Measurements from ENCODE around the gene TNK1. TPM values are rescaled to one million over a fixed set of nuclear protein-coding genes. Genes with fewer than 3 reads are reported as not detected.

TNK1 gene
- polyA plus RNA-seq, 3 donors, result 2.1 to 8.0 (median 5.5) TPM

Other genes starting within 250 kb of the TNK1 start
- 1 to 10 TPM; 1.0 to 3.4 (median 2.5) TPM for gene ASGR1, start 201.7 kb upstream of the TNK1 start, polyA plus RNA-seq
- 10 to 100 TPM in 1 of 3 donors, 1 to 10 TPM in 2; 3.3 to 26.3 (median 5.5) TPM for gene DLG4, start 161.3 kb upstream of the TNK1 start, polyA plus RNA-seq
- gene ACADVL, start 161.2 kb upstream of the TNK1 start, polyA plus RNA-seq, result 100 to 1,000 TPM; 563 to 988 (median 674) TPM
- gene DVL2, start 146.6 kb upstream of the TNK1 start, polyA plus RNA-seq, result 10 to 100 TPM in 2 of 3 donors, 1 to 10 TPM in 1; 9.9 to 31.3 (median 17.2) TPM
- gene PHF23, start 141.6 kb upstream of the TNK1 start, polyA plus RNA-seq, result 10 to 100 TPM; 11.5 to 29.4 (median 24.4) TPM
- gene GABARAP, start 138.6 kb upstream of the TNK1 start, polyA plus RNA-seq, result 1,000 to 10,000 TPM in 1 of 3 donors, 100 to 1,000 TPM in 2; 485 to 1,093 (median 668) TPM
- gene CTDNEP1, start 129.4 kb upstream of the TNK1 start, polyA plus RNA-seq, result 10 to 100 TPM; 53.1 to 94.1 (median 91.8) TPM
- 10 to 100 TPM; 19.0 to 64.1 (median 40.3) TPM for gene ELP5, start 128.9 kb upstream of the TNK1 start, polyA plus RNA-seq
- 10 to 100 TPM in 1 of 3 donors, 1 to 10 TPM in 2; 4.8 to 88.9 (median 6.7) TPM for gene CLDN7, start 118.6 kb upstream of the TNK1 start, polyA plus RNA-seq
- gene SLC2A4, start 99.4 kb upstream of the TNK1 start, polyA plus RNA-seq, result 10 to 100 TPM; 10.2 to 41.8 (median 31.4) TPM
- 1 to 10 TPM in 2 of 3 donors, under 1 TPM in 1; 0.95 to 6.0 (median 2.2) TPM for gene YBX2, start 86.5 kb upstream of the TNK1 start, polyA plus RNA-seq
- 100 to 1,000 TPM; 204 to 587 (median 428) TPM for gene EIF5A, start 73.5 kb upstream of the TNK1 start, polyA plus RNA-seq
- 10 to 100 TPM; 40.1 to 55.5 (median 47.5) TPM for gene GPS2, start 65.7 kb upstream of the TNK1 start, polyA plus RNA-seq
- gene NEURL4, start 51.8 kb upstream of the TNK1 start, polyA plus RNA-seq, result 10 to 100 TPM; 11.8 to 25.2 (median 17.9) TPM
- 10 to 100 TPM in 1 of 3 donors, 1 to 10 TPM in 2; 4.0 to 12.7 (median 5.2) TPM for gene ACAP1, start 44.6 kb upstream of the TNK1 start, polyA plus RNA-seq
- 10 to 100 TPM in 1 of 3 donors, 1 to 10 TPM in 2; 6.3 to 11.2 (median 9.9) TPM for gene KCTD11, start 28.9 kb upstream of the TNK1 start, polyA plus RNA-seq
- gene TMEM95, start 25.9 kb upstream of the TNK1 start, polyA plus RNA-seq, result not detected
- gene PLSCR3, start 13.4 kb downstream of the TNK1 start, polyA plus RNA-seq, result 10 to 100 TPM; 15.1 to 48.2 (median 42.3) TPM
- gene TMEM256, start 23.0 kb downstream of the TNK1 start, polyA plus RNA-seq, result 100 to 1,000 TPM in 2 of 3 donors, 10 to 100 TPM in 1; 86.0 to 252 (median 173) TPM
- 10 to 100 TPM in 2 of 3 donors, 1 to 10 TPM in 1; 2.9 to 11.4 (median 10.5) TPM for gene NLGN2, start 26.8 kb downstream of the TNK1 start, polyA plus RNA-seq
- gene SPEM1, start 39.2 kb downstream of the TNK1 start, polyA plus RNA-seq, result not detected
- not detected for gene SPEM2, start 44.5 kb downstream of the TNK1 start, polyA plus RNA-seq
- not detected for gene SPEM3, start 47.8 kb downstream of the TNK1 start, polyA plus RNA-seq
- 1 to 10 TPM in 2 of 3 donors, under 1 TPM in 1; 0.79 to 5.2 (median 1.9) TPM for gene TMEM102, start 54.3 kb downstream of the TNK1 start, polyA plus RNA-seq
- gene FGF11, start 58.4 kb downstream of the TNK1 start, polyA plus RNA-seq, result 1 to 10 TPM in 1 of 3 donors, under 1 TPM in 2; 0.28 to 4.6 (median 0.86) TPM
- gene CHRNB1, start 64.0 kb downstream of the TNK1 start, polyA plus RNA-seq, result 10 to 100 TPM in 2 of 3 donors, 1 to 10 TPM in 1; 5.0 to 14.2 (median 12.7) TPM
- gene ZBTB4, start 98.5 kb downstream of the TNK1 start, polyA plus RNA-seq, result 10 to 100 TPM; 17.4 to 45.0 (median 32.9) TPM
- not detected for gene SLC35G6, start 100.4 kb downstream of the TNK1 start, polyA plus RNA-seq
- 10 to 100 TPM; 20.9 to 35.4 (median 24.6) TPM for gene POLR2A, start 103.3 kb downstream of the TNK1 start, polyA plus RNA-seq
- 100 to 1,000 TPM in 1 of 3 donors, 10 to 100 TPM in 2; 19.6 to 100 (median 49.9) TPM for gene TNFSF12, start 168.0 kb downstream of the TNK1 start, polyA plus RNA-seq
- gene TNFSF13, start 177.7 kb downstream of the TNK1 start, polyA plus RNA-seq, result 10 to 100 TPM; 19.3 to 42.6 (median 26.5) TPM
- 10 to 100 TPM; 25.1 to 52.1 (median 43.0) TPM for gene SENP3, start 180.8 kb downstream of the TNK1 start, polyA plus RNA-seq
- 100 to 1,000 TPM in 1 of 3 donors, 10 to 100 TPM in 2; 19.4 to 111 (median 99.0) TPM for gene CD68, start 198.5 kb downstream of the TNK1 start, polyA plus RNA-seq
- gene MPDU1, start 202.8 kb downstream of the TNK1 start, polyA plus RNA-seq, result 10 to 100 TPM; 31.7 to 72.2 (median 50.2) TPM
- gene SOX15, start 209.0 kb downstream of the TNK1 start, polyA plus RNA-seq, result 1 to 10 TPM in 1 of 3 donors, under 1 TPM in 2; 0.21 to 2.7 (median 0.46) TPM
- gene FXR2, start 233.8 kb downstream of the TNK1 start, polyA plus RNA-seq, result 10 to 100 TPM; 14.7 to 29.9 (median 23.3) TPM
- gene SAT2, start 246.7 kb downstream of the TNK1 start, polyA plus RNA-seq, result 100 to 1,000 TPM in 2 of 3 donors, 10 to 100 TPM in 1; 93.7 to 142 (median 130) TPM
- gene SHBG, start 249.0 kb downstream of the TNK1 start, polyA plus RNA-seq, result under 1 TPM; 0.32 to 0.67 (median 0.45) TPM